Measurements from ENCODE around the gene SHROOM3.
"Not testable (repeated sequence)": the region's sequence is repeated elsewhere in the genome, so short reads cannot be mapped to it uniquely, and the experiment has no call there.

SHROOM3 gene

GRCh38 chr4:76727934-76728333, 292.9 kb downstream of the SHROOM3 start:
- H3K27me3 ChIP-seq (replicated peaks in 2 of 5; ENCODE audit: control insufficient read depth in 4 of 5, insufficient read depth in 5 of 5, low read length in 4 of 5); POLR2A ChIA-PET; H3K36me3 ChIP-seq (ENCODE audit: control insufficient read depth in 4 of 4, insufficient read depth in 4 of 4, low read length in 3 of 4); H3K27ac ChIP-seq (ENCODE audit: insufficient read depth in 1 of 2, low read depth in 1 of 2, low read length in 2 of 2, poor library complexity in 1 of 2, severe bottlenecking in 2 of 2); CTCF ChIA-PET; H3K4me3 ChIP-seq (ENCODE audit: control insufficient read depth in 1 of 7, extremely low read depth in 1 of 7, insufficient read depth in 4 of 7, low read depth in 2 of 7, low read length in 6 of 7); DNase-seq; H3K4me1 ChIP-seq (ENCODE audit: control extremely low read depth in 1 of 4, control insufficient read depth in 4 of 4, insufficient read depth in 4 of 4, low read length in 3 of 4); H3K9me3 ChIP-seq (ENCODE audit: control extremely low read depth in 1 of 5, control insufficient read depth in 4 of 5, insufficient read depth in 2 of 5, low read depth in 1 of 5, low read length in 4 of 5): not testable (repeated sequence)
- WGBS (ENCODE audit: insufficient coverage), result 91% methylated on average over 4 of the region's 5 CpGs

DNA sequence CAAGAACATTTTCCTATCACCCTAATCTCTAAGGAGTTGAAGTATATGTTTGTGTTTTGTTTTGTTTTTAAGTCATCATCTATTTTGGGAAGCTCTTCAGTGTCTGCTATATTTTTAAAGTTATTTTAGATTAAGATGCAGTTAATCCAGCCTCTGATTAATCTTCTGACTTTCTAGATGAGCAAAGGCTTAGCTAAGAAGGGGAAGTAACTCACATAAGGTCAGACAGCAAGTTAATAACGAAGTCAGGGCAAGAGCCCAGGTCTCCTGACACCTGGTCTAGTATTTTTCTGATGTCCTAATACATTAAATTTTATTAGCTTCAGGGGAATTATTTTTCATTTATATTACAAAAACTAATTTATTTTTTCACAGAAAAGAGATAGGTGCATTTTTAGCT, 294.4 kb downstream of the SHROOM3 start:
- Histone ChIP-seq H3K4me3 (ENCODE audit: control insufficient read depth in 1 of 7, extremely low read depth in 1 of 7, insufficient read depth in 4 of 7, low read depth in 2 of 7, low read length in 6 of 7) (no peak overlapping the region), H3K4me1 (ENCODE audit: control extremely low read depth in 1 of 4, control insufficient read depth in 4 of 4, insufficient read depth in 4 of 4, low read length in 3 of 4) (no peaks in the 10 kb centered on the region), H3K9me3 (ENCODE audit: control extremely low read depth in 1 of 5, control insufficient read depth in 4 of 5, insufficient read depth in 2 of 5, low read depth in 1 of 5, low read length in 4 of 5) (no peaks in the 10 kb centered on the region), H3K36me3 (ENCODE audit: control insufficient read depth in 4 of 4, insufficient read depth in 4 of 4, low read length in 3 of 4) (no peaks in the 10 kb centered on the region), H3K27me3 (replicated peaks in 2 of 5; ENCODE audit: control insufficient read depth in 4 of 5, insufficient read depth in 5 of 5, low read length in 4 of 5) (peaks cover 0 to 3% (median 0%) of the 10 kb centered on the region in 5 experiments), H3K27ac (ENCODE audit: insufficient read depth in 1 of 2, low read depth in 1 of 2, low read length in 2 of 2, poor library complexity in 1 of 2, severe bottlenecking in 2 of 2) (no peak overlapping the region)
- ChIA-PET CTCF (interaction anchor here (1.2 to 1.4 kb wide), 2 partner anchors 12 to 16 kb away, joined by 4 to 5 read pairs; no protein-coding TSS in a partner anchor), POLR2A (interaction anchor here (0.6 to 0.7 kb wide), 2 partner anchors 224 to 329 kb away, joined by 3 read pairs; no protein-coding TSS in a partner anchor)
- no CpG with 5 or more reads among the region's 1 CpG for WGBS (ENCODE audit: insufficient coverage)
- DNase-seq, result no peak

DNA sequence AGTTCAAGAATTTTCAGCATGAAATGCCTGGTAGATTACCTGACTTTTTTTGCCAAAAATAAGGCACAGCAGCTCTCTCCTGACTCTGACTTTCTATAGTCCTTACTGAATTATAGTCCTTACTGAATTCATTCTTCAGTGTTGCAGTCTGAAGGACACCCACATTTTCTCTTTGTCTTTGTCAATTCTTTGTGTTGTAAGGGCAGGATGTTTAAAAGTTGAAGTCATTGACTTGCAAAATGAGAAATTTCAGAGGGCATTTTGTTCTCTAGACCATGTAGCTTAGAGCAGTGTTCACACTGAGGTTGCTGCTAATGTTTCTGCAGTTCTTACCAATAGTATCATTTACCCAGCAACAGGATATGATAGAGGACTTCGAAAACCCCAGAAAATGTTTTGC, 295.0 kb downstream of the SHROOM3 start:
- Histone ChIP-seq H3K27me3 (replicated peaks in 2 of 5; ENCODE audit: control insufficient read depth in 4 of 5, insufficient read depth in 5 of 5, low read length in 4 of 5) (peaks cover 0 to 3% (median 0%) of the 10 kb centered on the region in 5 experiments), H3K36me3 (ENCODE audit: control insufficient read depth in 4 of 4, insufficient read depth in 4 of 4, low read length in 3 of 4) (no peaks in the 10 kb centered on the region), H3K9me3 (ENCODE audit: control extremely low read depth in 1 of 5, control insufficient read depth in 4 of 5, insufficient read depth in 2 of 5, low read depth in 1 of 5, low read length in 4 of 5) (no peaks in the 10 kb centered on the region), H3K4me3 (ENCODE audit: control insufficient read depth in 1 of 7, extremely low read depth in 1 of 7, insufficient read depth in 4 of 7, low read depth in 2 of 7, low read length in 6 of 7) (no peak overlapping the region), H3K4me1 (ENCODE audit: control extremely low read depth in 1 of 4, control insufficient read depth in 4 of 4, insufficient read depth in 4 of 4, low read length in 3 of 4) (no peaks in the 10 kb centered on the region), H3K27ac (ENCODE audit: insufficient read depth in 1 of 2, low read depth in 1 of 2, low read length in 2 of 2, poor library complexity in 1 of 2, severe bottlenecking in 2 of 2) (no peak overlapping the region)
- CTCF ChIA-PET, result interaction anchor here (1.2 to 1.4 kb wide), 2 partner anchors 12 to 17 kb away, joined by 4 to 5 read pairs; no protein-coding TSS in a partner anchor
- WGBS (ENCODE audit: insufficient coverage), result no CpG with 5 or more reads among the region's 1 CpG
- DNase-seq, result no peak
- POLR2A ChIA-PET, result no interaction called here

DNA sequence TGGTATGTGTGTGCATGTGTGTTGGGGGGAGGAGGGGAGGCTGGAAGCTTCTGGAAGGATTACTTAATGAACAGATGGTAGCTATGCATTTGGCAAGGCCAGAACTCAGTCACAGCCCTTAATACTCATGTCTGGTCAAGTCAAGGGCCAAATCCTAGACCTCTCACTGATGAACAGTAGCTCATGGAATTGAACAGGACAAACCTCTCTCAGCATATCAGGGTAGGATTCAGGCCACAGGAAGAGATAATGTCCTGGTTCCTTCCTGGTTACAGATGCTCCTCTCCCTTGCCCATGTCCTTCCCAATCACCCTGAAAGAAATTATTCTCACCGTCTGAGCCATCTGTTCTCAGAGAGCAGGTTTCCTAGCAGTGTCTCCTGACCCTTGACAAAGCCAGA, 297.2 kb downstream of the SHROOM3 start:
- CTCF ChIA-PET, result interaction anchor here (1.1 kb wide), 1 partner anchor 10 kb away, joined by 3 read pairs; no protein-coding TSS in a partner anchor

GRCh38 chr4:76733068-76733771, 298.2 kb downstream of the SHROOM3 start:
- Histone ChIP-seq H3K27ac (ENCODE audit: insufficient read depth in 1 of 2, low read depth in 1 of 2, low read length in 2 of 2, poor library complexity in 1 of 2, severe bottlenecking in 2 of 2) (no peak overlapping the region), H3K4me3 (ENCODE audit: control insufficient read depth in 1 of 7, extremely low read depth in 1 of 7, insufficient read depth in 4 of 7, low read depth in 2 of 7, low read length in 6 of 7) (no peak overlapping the region), H3K4me1 (ENCODE audit: control extremely low read depth in 1 of 4, control insufficient read depth in 4 of 4, insufficient read depth in 4 of 4, low read length in 3 of 4) (no peaks in the 10 kb centered on the region), H3K36me3 (ENCODE audit: control insufficient read depth in 4 of 4, insufficient read depth in 4 of 4, low read length in 3 of 4) (no peaks in the 10 kb centered on the region), H3K27me3 (replicated peaks in 2 of 5; ENCODE audit: control insufficient read depth in 4 of 5, insufficient read depth in 5 of 5, low read length in 4 of 5) (peaks cover 0 to 3% (median 0%) of the 10 kb centered on the region in 5 experiments), H3K9me3 (ENCODE audit: control extremely low read depth in 1 of 5, control insufficient read depth in 4 of 5, insufficient read depth in 2 of 5, low read depth in 1 of 5, low read length in 4 of 5) (no peaks in the 10 kb centered on the region)
- CTCF ChIA-PET, result no interaction called here
- POLR2A ChIA-PET, result no interaction called here
- DNase-seq, result no peak
- WGBS (ENCODE audit: insufficient coverage), result 90% methylated on average over 2 of the region's 3 CpGs

More for the DNA sequence above, 297.2 kb downstream of the SHROOM3 start:
- Histone ChIP-seq H3K36me3 (ENCODE audit: control insufficient read depth in 4 of 4, insufficient read depth in 4 of 4, low read length in 3 of 4) (no peaks in the 10 kb centered on the region), H3K9me3 (ENCODE audit: control extremely low read depth in 1 of 5, control insufficient read depth in 4 of 5, insufficient read depth in 2 of 5, low read depth in 1 of 5, low read length in 4 of 5) (no peaks in the 10 kb centered on the region), H3K27ac (ENCODE audit: insufficient read depth in 1 of 2, low read depth in 1 of 2, low read length in 2 of 2, poor library complexity in 1 of 2, severe bottlenecking in 2 of 2) (no peak overlapping the region), H3K27me3 (replicated peaks in 2 of 5; ENCODE audit: control insufficient read depth in 4 of 5, insufficient read depth in 5 of 5, low read length in 4 of 5) (no peaks in the 10 kb centered on the region), H3K4me1 (ENCODE audit: control extremely low read depth in 1 of 4, control insufficient read depth in 4 of 4, insufficient read depth in 4 of 4, low read length in 3 of 4) (no peaks in the 10 kb centered on the region), H3K4me3 (ENCODE audit: control insufficient read depth in 1 of 7, extremely low read depth in 1 of 7, insufficient read depth in 4 of 7, low read depth in 2 of 7, low read length in 6 of 7) (no peak overlapping the region)
- 50% methylated on average over 1 of the region's 1 CpG for WGBS (ENCODE audit: insufficient coverage)
- POLR2A ChIA-PET, result no interaction called here
- DNase-seq, result no peak

DNA sequence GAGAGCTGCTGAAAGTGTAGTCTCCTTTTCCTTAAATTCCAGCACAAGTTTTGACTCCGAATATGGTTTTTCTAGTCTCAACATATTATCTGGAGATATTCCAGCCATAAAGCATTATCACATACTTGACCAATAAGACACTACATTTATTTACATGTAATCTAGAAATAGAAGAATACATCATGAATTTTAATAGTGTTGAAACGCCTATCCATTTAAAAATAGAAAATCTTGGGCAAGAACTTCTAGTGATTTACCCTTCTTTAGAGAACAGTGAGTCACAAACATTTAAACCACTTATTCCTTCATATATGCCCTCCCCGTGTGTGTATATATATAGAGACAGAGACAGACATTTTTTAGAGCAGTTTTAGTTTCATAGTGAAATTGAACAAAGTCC, 301.4 kb downstream of the SHROOM3 start:
- WGBS (ENCODE audit: insufficient coverage), result no CpG with 5 or more reads among the region's 3 CpGs
- Histone ChIP-seq H3K27ac (ENCODE audit: insufficient read depth in 1 of 2, low read depth in 1 of 2, low read length in 2 of 2, poor library complexity in 1 of 2, severe bottlenecking in 2 of 2) (no peak overlapping the region), H3K36me3 (ENCODE audit: control insufficient read depth in 4 of 4, insufficient read depth in 4 of 4, low read length in 3 of 4) (no peaks in the 10 kb centered on the region), H3K4me1 (ENCODE audit: control extremely low read depth in 1 of 4, control insufficient read depth in 4 of 4, insufficient read depth in 4 of 4, low read length in 3 of 4) (no peaks in the 10 kb centered on the region), H3K4me3 (ENCODE audit: control insufficient read depth in 1 of 7, extremely low read depth in 1 of 7, insufficient read depth in 4 of 7, low read depth in 2 of 7, low read length in 6 of 7) (no peak overlapping the region), H3K9me3 (ENCODE audit: control extremely low read depth in 1 of 5, control insufficient read depth in 4 of 5, insufficient read depth in 2 of 5, low read depth in 1 of 5, low read length in 4 of 5) (no peaks in the 10 kb centered on the region), H3K27me3 (replicated peaks in 2 of 5; ENCODE audit: control insufficient read depth in 4 of 5, insufficient read depth in 5 of 5, low read length in 4 of 5) (peaks cover 0 to 3% (median 0%) of the 10 kb centered on the region in 5 experiments)
- CTCF ChIA-PET, result no interaction called here
- POLR2A ChIA-PET, result no interaction called here
- no peak for DNase-seq

DNA sequence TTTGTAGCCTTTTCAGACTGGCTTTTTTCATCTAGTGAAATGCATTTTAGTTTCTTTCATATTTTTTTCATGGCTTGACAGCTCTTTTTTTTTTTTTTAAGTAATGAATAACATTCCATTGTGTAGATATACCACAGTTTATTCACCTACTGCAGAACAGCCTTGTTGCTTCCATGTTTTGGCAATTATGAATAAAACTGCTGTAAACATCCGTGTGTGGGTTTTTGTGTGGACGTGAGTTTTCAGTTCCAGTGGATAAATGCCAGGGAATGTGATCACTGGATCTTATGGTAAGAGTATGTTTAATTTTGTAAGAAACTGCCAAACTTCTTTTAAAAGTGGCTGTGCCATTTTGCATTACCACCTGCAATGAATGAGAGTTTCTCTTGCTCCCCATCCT, 302.2 kb downstream of the SHROOM3 start:
- no peaks in the 10 kb centered on the region for H3K9me3 ChIP-seq (ENCODE audit: control extremely low read depth in 1 of 5, control insufficient read depth in 4 of 5, insufficient read depth in 2 of 5, low read depth in 1 of 5, low read length in 4 of 5)
- CTCF ChIA-PET, result no interaction called here
- H3K27me3 ChIP-seq (replicated peaks in 2 of 5; ENCODE audit: control insufficient read depth in 4 of 5, insufficient read depth in 5 of 5, low read length in 4 of 5), result peaks cover 0 to 3% (median 0%) of the 10 kb centered on the region in 5 experiments
- no peak overlapping the region for H3K4me3 ChIP-seq (ENCODE audit: control insufficient read depth in 1 of 7, extremely low read depth in 1 of 7, insufficient read depth in 4 of 7, low read depth in 2 of 7, low read length in 6 of 7)
- no peaks in the 10 kb centered on the region for H3K36me3 ChIP-seq (ENCODE audit: control insufficient read depth in 4 of 4, insufficient read depth in 4 of 4, low read length in 3 of 4)
- H3K4me1 ChIP-seq (ENCODE audit: control extremely low read depth in 1 of 4, control insufficient read depth in 4 of 4, insufficient read depth in 4 of 4, low read length in 3 of 4), result no peaks in the 10 kb centered on the region
- no peak overlapping the region for H3K27ac ChIP-seq (ENCODE audit: insufficient read depth in 1 of 2, low read depth in 1 of 2, low read length in 2 of 2, poor library complexity in 1 of 2, severe bottlenecking in 2 of 2)
- WGBS (ENCODE audit: insufficient coverage), result no CpG with 5 or more reads among the region's 2 CpGs
- DNase-seq, result no peak
- POLR2A ChIA-PET, result no interaction called here
